ENCODE results near the gene RBM43.

- TF ChIP-seq BHLHE40 (IDR thresholded peaks at IDR 0.05; ENCODE audit: borderline replicate concordance), result no peak
- TF ChIP-seq FOXK2 (IDR thresholded peaks at IDR 0.05), result no peak
- TF ChIP-seq SUZ12 (IDR thresholded peaks at IDR 0.05), result no peak
- no peak for TF ChIP-seq FOXA1 (IDR thresholded peaks at IDR 0.05)
- TF ChIP-seq ELF4 (IDR thresholded peaks at IDR 0.05), result no peak
- TF ChIP-seq ZNF384 (IDR thresholded peaks at IDR 0.05), result no peak
- no peak for TF ChIP-seq LEF1 (IDR thresholded peaks at IDR 0.05; ENCODE audit: borderline replicate concordance)
- no peak for TF ChIP-seq TARDBP (IDR thresholded peaks at IDR 0.05)
- no peak for TF ChIP-seq L3MBTL2 (conservative IDR thresholded peaks at IDR 0.05)
Observed at GRCh38 chr2:151239624-151240023, 22.0 kb downstream of the RBM43 start.

Data from HEK293T (cell line).